Endothelial cell of umbilical vein (primary cell): ENCODE results near the gene IL16. TPM values are rescaled to one million over a fixed set of nuclear protein-coding genes. Genes with fewer than 3 reads are reported as not detected.

Experiments
- BruUV-seq: library from RNA; stranded (reverse); fragments of 400-500 nt; replicated peaks from 2 replicates; lab custom pipeline; 2021; lab: Mats Ljungman, UMichigan
- CTCF ChIA-PET: fragments of 300-600, 350-600 bp; sonication (Branson Sonifier 250); formaldehyde crosslinking; loops from one replicate; lab custom pipeline; 2021; ENCODE audit warnings: antibody characterized with exemption, inconsistent platforms; lab: Charles Lee
- POLR2A ChIA-PET: fragments of 300-600, 350-600 bp; sonication (Branson Sonifier 250); formaldehyde crosslinking; loops from one replicate; lab custom pipeline; 2021; ENCODE audit warnings: antibody characterized with exemption, inconsistent platforms; lab: Charles Lee
- DNase-seq: peaks from one replicate; pipeline ENCODE4 v3.0.0-alpha.2; 2011; ENCODE audit warnings: low read depth, low spot score
- FAIRE-seq: peaks from 2 replicates; lab custom pipeline; 2011; peaks lifted over from hg19 to GRCh38; lab: Jason Lieb, UNC
- H2AFZ ChIP-seq: 2 replicates; pipeline ENCODE4 v1.6.0; 2012; ENCODE audit warnings: low read depth, low read length, control low read depth, inconsistent platforms
- H3K27ac ChIP-seq: 2 replicates; pipeline ENCODE4 v1.5.1; 2011; ENCODE audit warnings: low read depth, mild to moderate bottlenecking, control low read depth, low read length, moderate library complexity; ENCODE audit not compliant: insufficient read depth
- H3K27me3 ChIP-seq, 2 experiments: 2 replicates each; pipeline versions ENCODE4 v1.6.0 to v1.6.1; 2011; ENCODE audit warnings: low read length in 2 of 2, mixed read lengths in 1 of 2; ENCODE audit not compliant: control insufficient read depth in 2 of 2, insufficient read depth in 2 of 2
- H3K36me3 ChIP-seq, 2 experiments: 2 replicates in 1 of 2; 3 replicates in 1 of 2; pipeline ENCODE4 v1.5.1; 2011; ENCODE audit warnings: low read length in 2 of 2, mild to moderate bottlenecking in 1 of 2, moderate library complexity in 1 of 2; ENCODE audit not compliant: control insufficient read depth in 2 of 2, insufficient read depth in 2 of 2; ENCODE audit errors: extremely low read depth in 1 of 2
- H3K4me1 ChIP-seq: 3 replicates; pipeline ENCODE4 v1.5.1; 2011; ENCODE audit warnings: mild to moderate bottlenecking, low read length; ENCODE audit not compliant: control insufficient read depth, insufficient read depth; ENCODE audit errors: extremely low read depth
- H3K4me2 ChIP-seq: 2 replicates; pipeline ENCODE4 v1.6.1; 2011; ENCODE audit warnings: low read length, control low read depth, mixed read lengths; ENCODE audit not compliant: insufficient read depth
- H3K4me3 ChIP-seq, 3 experiments: fragments of 200-600 bp in 1 of 3; sonication (generic), shearing (Covaris generic) in 1 of 3; replicated peaks in 1 of 3; 2 replicates each; pipeline ENCODE4 v1.5.1; 2011 to 2016; ENCODE audit warnings: control low read depth in 3 of 3, low read length in 3 of 3, mild to moderate bottlenecking in 2 of 3, inconsistent platforms in 1 of 3, low read depth in 1 of 3, moderate library complexity in 1 of 3; ENCODE audit not compliant: insufficient read depth in 1 of 3
- H3K79me2 ChIP-seq: 2 replicates; pipeline ENCODE4 v1.6.0; 2012; ENCODE audit warnings: low read length, inconsistent platforms; ENCODE audit not compliant: control insufficient read depth, insufficient read depth
- H3K9ac ChIP-seq: replicated peaks from 2 replicates; pipeline ENCODE3; 2011; ENCODE audit warnings: low read length, control low read depth; ENCODE audit not compliant: insufficient read depth; ENCODE audit errors: extremely low read depth
- H3K9me1 ChIP-seq: replicated peaks from 3 replicates; pipeline ENCODE4 v1.6.0; 2011; ENCODE audit warnings: mild to moderate bottlenecking, low read length; ENCODE audit not compliant: control insufficient read depth, insufficient read depth; ENCODE audit errors: extremely low read depth
- H3K9me3 ChIP-seq: replicated peaks from 2 replicates; pipeline ENCODE4 v1.5.1; 2012; ENCODE audit warnings: low read length, inconsistent platforms; ENCODE audit not compliant: control insufficient read depth, insufficient read depth
- H4K20me1 ChIP-seq: replicated peaks from 2 replicates; pipeline ENCODE3; 2011; ENCODE audit warnings: mild to moderate bottlenecking, low read length; ENCODE audit not compliant: control insufficient read depth, insufficient read depth; ENCODE audit errors: extremely low read depth
- EZH2 ChIP-seq: IDR thresholded peaks from 2 replicates; pipeline ENCODE4 v1.6.1; 2012; ENCODE audit warnings: borderline replicate concordance, low read depth, mild to moderate bottlenecking, moderate library complexity, low read length, inconsistent platforms; ENCODE audit not compliant: severe bottlenecking
- FOS ChIP-seq: IDR thresholded peaks from 2 replicates; pipeline ENCODE4 v1.6.1; 2011; ENCODE audit warnings: mild to moderate bottlenecking, low read length, moderate library complexity, borderline replicate concordance; ENCODE audit not compliant: insufficient read depth
- GATA2 ChIP-seq: IDR thresholded peaks from 2 replicates; pipeline ENCODE4 v1.7.0; 2011; ENCODE audit warnings: low read depth, mild to moderate bottlenecking, moderate library complexity, mixed read lengths, low read length; ENCODE audit not compliant: insufficient read length, insufficient read depth
- JUN ChIP-seq: IDR thresholded peaks from 2 replicates; pipeline ENCODE4 v1.6.1; 2011; ENCODE audit warnings: borderline replicate concordance, low read depth; ENCODE audit not compliant: insufficient read length, insufficient read depth
- MYC ChIP-seq: IDR thresholded peaks from one replicate; pipeline ENCODE4 v1.6.1; 2011; ENCODE audit warnings: mild to moderate bottlenecking, low read depth, low read length
- POLR2A ChIP-seq: IDR thresholded peaks from 2 replicates; pipeline ENCODE4 v1.6.1; 2012; ENCODE audit warnings: low read depth, mild to moderate bottlenecking, control low read depth, low read length
- POLR2AphosphoS5 ChIP-seq: IDR thresholded peaks from 2 replicates; pipeline ENCODE4 v1.6.1; 2012; ENCODE audit warnings: low read depth, mild to moderate bottlenecking, control low read depth, low read length, moderate library complexity; ENCODE audit not compliant: insufficient read depth
- dilution Hi-C: fragments of 300-500 bp; cut with MboI; formaldehyde crosslinking; loops from one replicate; pipeline ENCODE4 v1.15.0; 2019; ENCODE audit warnings: low sequenced_read_pairs; ENCODE audit not compliant: extremely low pct_ligation_motif_present
- intact Hi-C: fragments of 100-400 bp; cut with micrococcal nuclease; formaldehyde crosslinking; loops from one replicate; pipeline ENCODE4 v1.10.0; 2022
- polyA plus RNA-seq, 4 experiments: library from polyadenylated mRNA; depleted of rRNA in 3 of 4; stranded (reverse) in 3 of 4; unstranded in 1 of 4; fragments of >200 nt; gene quantifications; 2 replicates each; pipeline versions ENCODE4 v1.2.1 to v1.2.3, GENCODE V29; 2011 to 2012; ENCODE audit warnings: missing spikeins in 1 of 4
- total RNA-seq: library from RNA; stranded (reverse); gene quantifications from 2 replicates; pipeline ENCODE4 v1.2.3, GENCODE V29; 2021
- TF ChIP-seq, protein P1 (sequence below): IDR thresholded peaks from 2 replicates; pipeline ENCODE4 v1.6.1; 2011; ENCODE audit not compliant: insufficient read depth, insufficient read length
- TF ChIP-seq, protein P2 (sequence below), 2 donors: IDR thresholded peaks; 1 replicate in 1 of 2; 2 replicates in 1 of 2; pipeline ENCODE4 v1.5.1; 2011; ENCODE audit warnings: low read length in 2 of 2, mild to moderate bottlenecking in 2 of 2, moderate library complexity in 2 of 2, control low read depth in 1 of 2, inconsistent platforms in 1 of 2, low read depth in 1 of 2; ENCODE audit not compliant: insufficient read depth in 1 of 2; ENCODE audit errors: extremely low read depth in 1 of 2

IL16 gene
- total and polyA plus RNA-seq, 2 donors (not counting 3 experiments of a cell fraction or from before 2014, with no cell fraction given): 0.29 to 2.1 TPM

DNA sequence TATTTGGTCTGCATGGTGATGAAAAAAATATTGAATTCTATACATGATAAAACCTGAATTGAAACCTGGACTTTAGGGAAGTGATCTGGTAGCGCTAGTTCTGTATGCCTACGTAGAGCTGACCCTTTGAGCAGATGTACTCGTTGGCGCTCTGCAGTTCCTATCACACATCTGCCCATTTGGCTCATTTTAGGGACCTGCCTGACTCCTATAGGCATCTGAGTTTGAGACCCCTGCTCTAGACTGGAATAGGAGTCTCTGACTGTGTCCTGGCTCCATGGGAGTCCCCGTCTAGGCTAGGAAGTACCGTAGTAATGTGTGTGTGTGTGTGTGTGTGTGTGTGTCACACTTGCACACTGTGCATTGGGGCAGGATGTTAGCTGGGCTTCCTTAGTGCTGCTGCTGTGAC, 106.0 kb downstream of the IL16 start:
- TF ChIP-seq, protein P1, sequence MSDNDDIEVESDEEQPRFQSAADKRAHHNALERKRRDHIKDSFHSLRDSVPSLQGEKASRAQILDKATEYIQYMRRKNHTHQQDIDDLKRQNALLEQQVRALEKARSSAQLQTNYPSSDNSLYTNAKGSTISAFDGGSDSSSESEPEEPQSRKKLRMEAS: no peak
- TF ChIP-seq POLR2AphosphoS5: no peak
- no peak for TF ChIP-seq FOS
- no peak for TF ChIP-seq GATA2
- TF ChIP-seq JUN: no peak
- no peak for TF ChIP-seq MYC
- no peak for TF ChIP-seq POLR2A
- TF ChIP-seq, protein P2, sequence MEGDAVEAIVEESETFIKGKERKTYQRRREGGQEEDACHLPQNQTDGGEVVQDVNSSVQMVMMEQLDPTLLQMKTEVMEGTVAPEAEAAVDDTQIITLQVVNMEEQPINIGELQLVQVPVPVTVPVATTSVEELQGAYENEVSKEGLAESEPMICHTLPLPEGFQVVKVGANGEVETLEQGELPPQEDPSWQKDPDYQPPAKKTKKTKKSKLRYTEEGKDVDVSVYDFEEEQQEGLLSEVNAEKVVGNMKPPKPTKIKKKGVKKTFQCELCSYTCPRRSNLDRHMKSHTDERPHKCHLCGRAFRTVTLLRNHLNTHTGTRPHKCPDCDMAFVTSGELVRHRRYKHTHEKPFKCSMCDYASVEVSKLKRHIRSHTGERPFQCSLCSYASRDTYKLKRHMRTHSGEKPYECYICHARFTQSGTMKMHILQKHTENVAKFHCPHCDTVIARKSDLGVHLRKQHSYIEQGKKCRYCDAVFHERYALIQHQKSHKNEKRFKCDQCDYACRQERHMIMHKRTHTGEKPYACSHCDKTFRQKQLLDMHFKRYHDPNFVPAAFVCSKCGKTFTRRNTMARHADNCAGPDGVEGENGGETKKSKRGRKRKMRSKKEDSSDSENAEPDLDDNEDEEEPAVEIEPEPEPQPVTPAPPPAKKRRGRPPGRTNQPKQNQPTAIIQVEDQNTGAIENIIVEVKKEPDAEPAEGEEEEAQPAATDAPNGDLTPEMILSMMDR (IDR thresholded peaks at IDR 0.05; ENCODE audit: extremely low read depth in 1 of 2, insufficient read depth in 1 of 2, low read depth in 1 of 2, low read length in 2 of 2): no peak
- TF ChIP-seq EZH2: no peak
- no peaks in the 10 kb centered on the region for H3K27me3 ChIP-seq
- H3K4me3 ChIP-seq: no peak overlapping the region
- H3K4me1 ChIP-seq: no peaks in the 10 kb centered on the region
- BruUV-seq: no TSS peak
- no peaks in the 10 kb centered on the region for H3K79me2 ChIP-seq
- H3K9ac ChIP-seq: no peak overlapping the region
- ChIA-PET CTCF (no interaction called here), POLR2A (interaction anchor here (0.7 kb wide), 1 partner anchor 42 kb away, joined by 3 read pairs; no protein-coding TSS in a partner anchor)
- H2AFZ ChIP-seq: no peak overlapping the region
- dilution Hi-C loops: no loop called here
- DNase-seq (no peak), FAIRE-seq (no peak)
- no peaks in the 10 kb centered on the region for H3K36me3 ChIP-seq
- H3K9me1 ChIP-seq: no peaks in the 10 kb centered on the region
- no peak overlapping the region for H3K27ac ChIP-seq
- no peaks in the 10 kb centered on the region for H4K20me1 ChIP-seq
- intact Hi-C loops: no loop called here
- no peak overlapping the region for H3K4me2 ChIP-seq
- no peaks in the 10 kb centered on the region for H3K9me3 ChIP-seq
